Caco-2 (cell line): ENCODE measurements around the gene HOXC10. TPM values are rescaled to one million over a fixed set of nuclear protein-coding genes. Genes with fewer than 3 reads are reported as not detected.

Experiments
- BruUV-seq: library from RNA; stranded (reverse); fragments of 400-500 nt; replicated peaks from 2 replicates; lab custom pipeline; 2021; lab: Mats Ljungman, UMichigan
- CTCF ChIA-PET: fragments of 300-600 bp; sonication (Branson Sonifier 250); formaldehyde crosslinking; loops from one replicate; lab custom pipeline; 2022; ENCODE audit warnings: antibody characterized with exemption; lab: Charles Lee
- POLR2A ChIA-PET: fragments of 300-600 bp; sonication (Branson Sonifier 250); formaldehyde crosslinking; loops from one replicate; lab custom pipeline; 2022; ENCODE audit warnings: antibody characterized with exemption; lab: Charles Lee
- DNase-seq, 2 experiments: peaks; one replicate each; pipeline versions ENCODE4 v3.0.0 to v3.0.0-alpha.2; 2020 to 2022
- H3K27me3 ChIP-seq: replicated peaks from 2 replicates; pipeline ENCODE4 v1.6.0; 2011; ENCODE audit warnings: low read length; ENCODE audit not compliant: control insufficient read depth, insufficient read depth
- H3K36me3 ChIP-seq: 2 replicates; pipeline ENCODE4 v1.5.1; 2011; ENCODE audit warnings: low read length; ENCODE audit not compliant: control insufficient read depth, insufficient read depth
- H3K4me1 ChIP-seq: fragments of 250-450 bp; sonication (Bioruptor Pico); 2 replicates; pipeline ENCODE4 v1.5.1; 2020; ENCODE audit warnings: mild to moderate bottlenecking
- H3K4me3 ChIP-seq: 2 replicates; pipeline ENCODE4 v1.5.1; 2011; ENCODE audit warnings: low read depth, mild to moderate bottlenecking, control low read depth, low read length
- H3K9me3 ChIP-seq: fragments of 250-450 bp; sonication (Bioruptor Pico); 2 replicates; pipeline ENCODE4 v1.5.1; 2020; ENCODE audit warnings: mild to moderate bottlenecking, moderate library complexity
- H3K27ac Mint-ChIP-seq: one replicate; pipeline ENCODE4 v1.8.0; 2022; ENCODE audit warnings: mixed read lengths; ENCODE audit not compliant: unreplicated experiment
- H3K27me3 Mint-ChIP-seq: one replicate; pipeline ENCODE4 v1.8.0; 2022; ENCODE audit warnings: mixed read lengths; ENCODE audit not compliant: insufficient read depth, unreplicated experiment
- H3K36me3 Mint-ChIP-seq: one replicate; pipeline ENCODE4 v1.8.0; 2022; ENCODE audit warnings: mild to moderate bottlenecking, mixed read lengths; ENCODE audit not compliant: insufficient read depth, unreplicated experiment
- H3K4me1 Mint-ChIP-seq: one replicate; pipeline ENCODE4 v1.8.0; 2022; ENCODE audit warnings: low read depth, mixed read lengths; ENCODE audit not compliant: unreplicated experiment
- H3K4me3 Mint-ChIP-seq: one replicate; pipeline ENCODE4 v1.8.0; 2022; ENCODE audit warnings: mild to moderate bottlenecking, moderate library complexity, mixed read lengths; ENCODE audit not compliant: unreplicated experiment
- H3K9me3 Mint-ChIP-seq: one replicate; pipeline ENCODE4 v1.8.0; 2022; ENCODE audit warnings: mixed read lengths; ENCODE audit not compliant: unreplicated experiment
- CTCF ChIP-seq, 2 experiments: fragments of 200-600 bp in 1 of 2; IDR thresholded peaks; 1 replicate in 1 of 2; 2 replicates in 1 of 2; pipeline versions ENCODE4 v1.5.1 to v1.8.0; 2011 to 2022; ENCODE audit warnings: antibody characterized with exemption in 1 of 2, control low read depth in 1 of 2, inconsistent platforms in 1 of 2, low read depth in 1 of 2, low read length in 1 of 2, mild to moderate bottlenecking in 1 of 2, moderate library complexity in 1 of 2; ENCODE audit not compliant: insufficient read depth in 1 of 2, severe bottlenecking in 1 of 2, unreplicated experiment in 1 of 2
- intact Hi-C: fragments of 100-400 bp; cut with micrococcal nuclease; formaldehyde crosslinking; loops from one replicate; pipeline ENCODE4 v1.10.0; 2022; ENCODE audit not compliant: unreplicated experiment
- microRNA-seq: library from miRNA; unstranded; fragments of <30 nt; microRNA quantifications from one replicate; pipeline ENCODE4 v1.2.0, GENCODE V29; 2022
- total RNA-seq: library from RNA; stranded (reverse); gene quantifications from 2 replicates; pipeline ENCODE4 v1.2.3, GENCODE V29; 2022

HOXC10 gene
- total RNA-seq, 1 experiment from 2014 or later: 4.0 TPM

- Mint-ChIP-seq H3K4me3 (no peak overlapping the region), H3K27ac (no peak overlapping the region), H3K27me3 (no peaks in the 10 kb centered on the region), H3K9me3 (no peaks in the 10 kb centered on the region), H3K4me1 (peaks cover 18% of the 10 kb centered on the region), H3K36me3 (peaks cover 6% of the 10 kb centered on the region)
- POLR2A ChIA-PET: interaction anchor here (0.5 kb wide), 1 partner anchor 30 kb away, joined by 3 read pairs; the partner anchor contains the start of gene HOXC8
- no TSS peak for BruUV-seq
- intact Hi-C loops: no loop called here
- no peak overlapping the region for H3K4me3 ChIP-seq
- peaks cover 29% of the 10 kb centered on the region for H3K4me1 ChIP-seq
- no peaks in the 10 kb centered on the region for H3K27me3 ChIP-seq
- H3K9me3 ChIP-seq: no peaks in the 10 kb centered on the region
- no peaks in the 10 kb centered on the region for H3K36me3 ChIP-seq
- TF ChIP-seq CTCF (IDR thresholded peaks at IDR 0.05; ENCODE audit: insufficient read depth in 1 of 2, low read depth in 1 of 2, low read length in 1 of 2, severe bottlenecking in 1 of 2, unreplicated experiment in 1 of 2): no peak
- no peak for DNase-seq
- CTCF ChIA-PET: interaction anchor here (3.3 kb wide), 1 partner anchor 96 kb away, joined by 13 read pairs; no protein-coding TSS in a partner anchor
Measured at GRCh38 chr12:54038871-54039414, 54.0 kb downstream of the HOXC10 start.

DNA sequence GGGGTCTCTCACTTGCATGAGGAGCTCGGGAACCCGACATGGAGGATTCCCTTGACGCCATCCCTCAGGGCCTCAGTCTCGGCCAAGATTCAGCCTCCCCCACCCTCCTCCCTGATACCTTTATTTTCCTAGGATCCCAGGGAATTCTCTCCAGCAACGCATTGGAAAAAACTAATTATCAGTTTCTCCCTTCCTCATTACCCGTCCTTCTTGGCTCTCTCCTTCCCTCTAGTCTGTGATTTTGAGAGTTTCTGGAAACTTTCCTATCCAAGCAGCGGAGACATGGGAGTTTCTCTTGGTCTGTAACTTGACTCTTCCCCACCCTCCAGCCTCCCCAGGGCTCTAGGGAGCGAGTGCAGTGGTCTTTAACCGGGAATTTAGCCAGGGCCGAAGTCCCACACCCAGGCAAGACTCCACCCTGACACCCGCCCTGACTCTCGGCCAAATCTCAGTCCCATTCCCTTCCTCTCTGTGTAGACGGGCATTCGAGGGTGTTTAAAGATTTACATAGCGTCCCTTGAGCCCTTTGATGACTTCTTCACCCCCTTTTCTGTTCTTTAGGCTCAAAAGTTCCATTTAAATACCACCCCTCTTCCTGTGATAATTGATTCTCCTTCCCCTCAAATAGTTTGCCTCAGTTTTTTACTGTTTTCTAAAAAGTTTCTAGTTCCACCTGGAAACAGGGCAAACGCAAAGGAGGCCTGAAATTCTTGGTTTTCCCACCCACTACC lies 54.6 kb downstream of the HOXC10 start:
- no peak overlapping the region for H3K4me3 Mint-ChIP-seq
- H3K27ac Mint-ChIP-seq: no peak overlapping the region
- CTCF ChIA-PET: interaction anchor here (3.3 kb wide), 1 partner anchor 96 kb away, joined by 13 read pairs; no protein-coding TSS in a partner anchor
- POLR2A ChIA-PET: interaction anchor here (0.5 kb wide), 1 partner anchor 31 kb away, joined by 3 read pairs; the partner anchor contains the start of gene HOXC8
- DNase-seq: no peak
- Histone ChIP-seq H3K36me3 (no peaks in the 10 kb centered on the region), H3K9me3 (no peaks in the 10 kb centered on the region), H3K4me1 (peaks cover 23% of the 10 kb centered on the region), H3K4me3 (no peak overlapping the region), H3K27me3 (no peaks in the 10 kb centered on the region)
- intact Hi-C loops: no loop called here
- peaks cover 25% of the 10 kb centered on the region for H3K4me1 Mint-ChIP-seq
- TF ChIP-seq CTCF (IDR thresholded peaks at IDR 0.05; ENCODE audit: insufficient read depth in 1 of 2, low read depth in 1 of 2, low read length in 1 of 2, severe bottlenecking in 1 of 2, unreplicated experiment in 1 of 2): no peak
- peaks cover 6% of the 10 kb centered on the region for H3K36me3 Mint-ChIP-seq
- H3K9me3 Mint-ChIP-seq: no peaks in the 10 kb centered on the region
- no TSS peak for BruUV-seq
- H3K27me3 Mint-ChIP-seq: no peaks in the 10 kb centered on the region

Small RNA genes lying within 50 kb of the gene (microRNA-seq; reads per million reads assigned to microRNA genes)
- gene MIR196A2 (252 reads per million, percentile 78 among the genes with 10 or more reads in this experiment), gene MIR615 (531 reads per million, percentile 82 among the genes with 10 or more reads in this experiment)

Other genes with a start within 250 kb of the HOXC10 start
- not detected in 2 replicates for gene CISTR, start 233.2 kb upstream of the HOXC10 start, total RNA-seq
- gene HOXC13, start 46.3 kb upstream of the HOXC10 start, total RNA-seq: 6.4 and 7.3 TPM in 2 replicates
- gene HOXC12, start 30.2 kb upstream of the HOXC10 start, total RNA-seq: 9.4 and 10.3 TPM in 2 replicates
- gene HOXC11, start 12.0 kb upstream of the HOXC10 start, total RNA-seq: 1.7 and 2.2 TPM in 2 replicates
- 1.6 and 1.9 TPM in 2 replicates for gene HOTAIR, start 10.2 kb upstream of the HOXC10 start, total RNA-seq
- 2.9 and 3.1 TPM in 2 replicates for gene HOXC9, start 15.0 kb downstream of the HOXC10 start, total RNA-seq
- gene HOXC8, start 23.8 kb downstream of the HOXC10 start, total RNA-seq: 10.8 and 11.3 TPM in 2 replicates
- gene HOXC6, start 43.3 kb downstream of the HOXC10 start, total RNA-seq: 10.2 and 12.1 TPM in 2 replicates
- gene HOXC5, start 47.9 kb downstream of the HOXC10 start, total RNA-seq: 3.4 and 3.6 TPM in 2 replicates
- gene HOXC4, start 68.7 kb downstream of the HOXC10 start, total RNA-seq: 2.9 and 4.1 TPM in 2 replicates
- 51.8 and 53.2 TPM in 2 replicates for gene SMUG1, start 203.8 kb downstream of the HOXC10 start, total RNA-seq